ENCODE results near the gene MYOT.

Gene MYOT

GRCh38 chr5:137870647-137871339 lies 3.1 kb downstream of the MYOT start:
- Mint-ChIP-seq H3K27me3 (no peaks in the 10 kb centered on the region), H3K9me3 (no peaks in the 10 kb centered on the region), H3K27ac (no peak overlapping the region)

DNA sequence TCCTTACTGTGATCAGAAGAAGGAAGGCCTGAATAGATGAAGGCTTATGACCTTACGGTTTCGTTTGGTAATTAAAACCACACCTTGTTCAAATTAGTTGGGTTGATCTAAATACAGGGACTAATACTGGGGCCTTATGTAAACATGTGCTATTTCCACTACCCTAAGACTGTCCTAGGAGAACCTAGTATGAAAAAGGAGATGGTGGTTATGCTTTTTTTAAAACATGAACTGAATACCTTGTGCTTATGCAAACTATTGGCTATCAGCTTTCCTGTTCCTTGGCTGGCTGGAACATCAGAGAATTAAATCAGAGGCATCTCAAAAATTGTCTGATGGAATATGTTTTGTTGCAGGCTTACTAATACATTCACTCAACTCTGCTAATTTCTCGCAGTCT lies 3.9 kb downstream of the MYOT start:
- no peaks in the 10 kb centered on the region for H3K9me3 Mint-ChIP-seq
- H3K27ac Mint-ChIP-seq = no peak overlapping the region
- H3K27me3 Mint-ChIP-seq = no peaks in the 10 kb centered on the region
- H3K4me3 Mint-ChIP-seq = no peak overlapping the region
- H3K4me1 Mint-ChIP-seq (ENCODE audit: low read depth) = no peaks in the 10 kb centered on the region
- no peaks in the 10 kb centered on the region for H3K36me3 Mint-ChIP-seq (ENCODE audit: low read depth)

More at GRCh38 chr5:137870647-137871339, 3.1 kb downstream of the MYOT start:
- H3K36me3 Mint-ChIP-seq (ENCODE audit: low read depth) = no peaks in the 10 kb centered on the region
- H3K4me1 Mint-ChIP-seq (ENCODE audit: low read depth) = no peaks in the 10 kb centered on the region
- H3K4me3 Mint-ChIP-seq = no peak overlapping the region

GRCh38 chr5:137872466-137872865 lies 4.8 kb downstream of the MYOT start:
- H3K4me1 Mint-ChIP-seq (ENCODE audit: low read depth) = no peaks in the 10 kb centered on the region
- H3K27ac Mint-ChIP-seq = no peak overlapping the region
- no peaks in the 10 kb centered on the region for H3K9me3 Mint-ChIP-seq
- no peaks in the 10 kb centered on the region for H3K27me3 Mint-ChIP-seq
- H3K36me3 Mint-ChIP-seq (ENCODE audit: low read depth) = no peaks in the 10 kb centered on the region
- H3K4me3 Mint-ChIP-seq = no peak overlapping the region

DNA sequence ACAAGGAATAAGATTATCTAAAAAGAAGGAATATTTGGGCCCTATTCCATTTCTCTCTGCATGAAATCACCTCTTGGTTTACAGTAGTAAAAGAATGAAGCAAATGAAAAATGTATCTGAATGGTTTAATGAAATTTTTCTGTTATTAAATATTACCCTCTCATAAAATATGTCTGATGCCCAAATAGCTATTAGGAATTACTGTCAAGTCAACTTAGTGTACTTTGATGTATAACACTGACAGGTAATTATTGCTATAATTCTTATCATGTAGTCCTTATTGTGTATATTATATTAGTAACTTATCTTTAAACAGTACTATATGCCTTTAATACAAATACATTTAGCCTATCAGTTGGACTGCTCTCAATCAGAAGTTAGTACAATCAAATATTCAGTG lies 8.4 kb downstream of the MYOT start:
- H3K27me3 Mint-ChIP-seq = no peaks in the 10 kb centered on the region
- no peak overlapping the region for H3K4me3 Mint-ChIP-seq
- H3K36me3 Mint-ChIP-seq (ENCODE audit: low read depth) = no peaks in the 10 kb centered on the region
- no peaks in the 10 kb centered on the region for H3K4me1 Mint-ChIP-seq (ENCODE audit: low read depth)
- no peaks in the 10 kb centered on the region for H3K9me3 Mint-ChIP-seq
- no peak overlapping the region for H3K27ac Mint-ChIP-seq

DNA sequence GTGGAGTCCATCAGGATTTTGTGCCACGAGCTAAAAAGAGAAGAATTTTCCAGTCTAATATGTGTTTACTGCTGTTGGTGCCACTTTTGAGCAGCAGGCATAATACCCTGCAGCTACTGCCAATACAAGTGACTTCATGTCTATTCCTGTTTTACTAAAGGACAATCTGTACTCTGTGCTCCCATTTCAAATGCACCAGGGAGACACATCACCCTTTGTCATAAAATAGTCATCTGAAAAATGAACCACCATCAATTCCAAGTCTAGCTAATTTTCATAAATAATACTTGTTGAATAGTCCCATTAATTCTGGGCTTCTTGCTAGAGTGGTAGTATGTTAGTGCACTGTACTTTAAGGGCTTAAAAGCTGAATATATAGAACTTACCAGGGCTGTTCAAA lies 12.7 kb downstream of the MYOT start:
- H3K4me3 Mint-ChIP-seq = no peak overlapping the region
- H3K4me1 Mint-ChIP-seq (ENCODE audit: low read depth) = no peaks in the 10 kb centered on the region
- no peaks in the 10 kb centered on the region for H3K9me3 Mint-ChIP-seq
- H3K36me3 Mint-ChIP-seq (ENCODE audit: low read depth) = peaks cover 5% of the 10 kb centered on the region
- no peaks in the 10 kb centered on the region for H3K27me3 Mint-ChIP-seq
- no peak overlapping the region for H3K27ac Mint-ChIP-seq

DNA sequence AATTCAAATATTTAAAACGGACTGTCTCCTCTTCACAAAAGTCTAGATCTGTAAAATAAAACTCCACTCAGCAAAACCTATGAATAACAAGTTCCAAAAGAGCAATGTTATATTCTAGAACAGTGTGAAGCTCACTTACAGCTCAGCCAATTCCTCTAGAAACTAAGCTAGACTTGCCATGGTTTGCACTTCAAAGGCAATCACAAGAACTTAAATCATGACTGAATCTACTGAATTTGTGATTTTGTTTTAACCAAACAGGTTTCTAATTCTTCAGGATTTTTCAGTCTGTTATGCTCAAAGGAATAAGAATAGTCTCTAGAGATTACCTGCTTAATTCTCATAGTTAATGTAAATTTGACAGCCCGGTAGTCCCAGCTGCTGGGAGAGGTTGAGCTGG lies 20.2 kb downstream of the MYOT start:
- Mint-ChIP-seq H3K4me1 (ENCODE audit: low read depth) (peaks cover 26% of the 10 kb centered on the region), H3K36me3 (ENCODE audit: low read depth) (no peaks in the 10 kb centered on the region), H3K9me3 (no peaks in the 10 kb centered on the region), H3K4me3 (no peak overlapping the region), H3K27ac (no peak overlapping the region), H3K27me3 (no peaks in the 10 kb centered on the region)

- no peaks in the 10 kb centered on the region for H3K9me3 Mint-ChIP-seq
These were observed 20.8 kb downstream of the MYOT start for GRCh38 chr5:137888466-137888862.

DNA sequence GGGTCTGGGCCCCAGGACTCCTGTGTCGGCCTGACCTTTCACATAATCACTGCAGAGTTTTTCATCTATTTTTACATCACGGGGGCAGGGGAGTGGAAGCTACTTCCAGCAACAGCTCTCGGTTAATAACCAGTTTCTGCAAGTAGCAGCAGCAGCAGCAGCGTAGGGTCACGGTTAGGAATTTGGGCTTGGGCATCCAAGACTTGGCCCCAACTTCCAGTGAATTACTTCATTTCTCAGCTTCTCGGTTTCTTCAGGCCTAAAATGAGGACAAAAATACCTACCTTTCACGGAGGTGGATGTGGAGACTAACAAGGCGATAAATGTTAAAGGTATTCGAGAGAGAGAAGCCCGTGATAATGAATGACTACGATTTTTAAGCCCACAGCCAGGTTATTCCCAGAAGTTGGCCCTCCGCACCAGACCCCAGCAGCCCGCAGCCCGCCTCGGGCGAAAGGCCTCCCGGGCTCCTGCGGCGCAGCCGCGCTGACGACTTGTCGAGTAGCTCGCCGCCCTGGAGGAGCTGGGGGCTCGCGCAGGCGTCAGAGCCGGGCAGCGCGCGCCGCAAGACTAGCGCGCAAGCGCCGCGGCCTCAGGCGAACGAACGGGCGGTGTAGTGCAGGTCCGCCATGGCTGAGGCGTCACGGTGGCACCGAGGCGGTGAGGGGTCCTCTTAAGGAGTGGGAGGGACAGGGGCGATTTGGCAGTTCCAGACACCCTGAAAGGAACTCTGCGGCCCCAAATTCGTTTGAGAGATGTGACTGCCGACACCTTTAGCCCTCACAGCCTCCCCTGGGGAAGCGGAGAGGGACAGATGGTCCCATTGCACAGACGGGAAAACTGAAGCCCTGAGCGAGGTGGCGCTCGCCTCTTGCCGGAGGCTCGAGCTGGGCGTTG lies 21.5 kb downstream of the MYOT start, which contains the start of gene PKD2L2:
TSS of gene PKD2L2 (plus strand) at position 595 of the 897 bp plus-strand sequence. CDS start at position 630, 35 bp downstream.
- Mint-ChIP-seq H3K27me3 (no peaks in the 10 kb centered on the region), H3K36me3 (ENCODE audit: low read depth) (no peaks in the 10 kb centered on the region), H3K4me3 (peak within 1 kb of the TSS; percentile 86), H3K9me3 (no peaks in the 10 kb centered on the region), H3K4me1 (ENCODE audit: low read depth) (peaks cover 26% of the 10 kb centered on the region), H3K27ac (peak within 1 kb of the TSS; percentile 88)

More at GRCh38 chr5:137888466-137888862, 20.8 kb downstream of the MYOT start:
- Mint-ChIP-seq H3K4me3 (peak overlapping the region; percentile 86), H3K36me3 (ENCODE audit: low read depth) (no peaks in the 10 kb centered on the region), H3K27ac (peak overlapping the region; percentile 88), H3K27me3 (no peaks in the 10 kb centered on the region), H3K4me1 (ENCODE audit: low read depth) (peaks cover 26% of the 10 kb centered on the region)

DNA sequence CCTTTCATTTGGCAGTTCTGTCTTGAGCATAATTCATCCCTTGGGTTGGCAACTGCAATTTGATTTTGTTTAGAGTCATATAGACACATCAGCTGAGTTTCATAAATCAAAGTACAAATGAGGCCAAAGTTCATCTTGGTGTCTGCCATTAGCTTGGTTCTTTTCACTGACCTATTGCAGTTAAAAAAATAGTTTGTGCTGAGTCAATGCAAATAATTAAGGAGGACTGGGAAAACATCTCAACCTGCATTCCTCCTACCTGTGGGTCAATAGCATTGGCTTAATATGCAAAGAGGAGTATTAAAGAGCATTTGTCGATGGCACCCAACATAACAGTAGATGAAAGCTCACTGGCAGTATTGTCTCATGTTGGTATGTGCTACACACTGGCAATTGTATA lies 23.2 kb downstream of the MYOT start:
- H3K27me3 Mint-ChIP-seq = no peaks in the 10 kb centered on the region
- H3K36me3 Mint-ChIP-seq (ENCODE audit: low read depth) = no peaks in the 10 kb centered on the region
- no peak overlapping the region for H3K4me3 Mint-ChIP-seq
- H3K27ac Mint-ChIP-seq = no peak overlapping the region
- H3K4me1 Mint-ChIP-seq (ENCODE audit: low read depth) = peaks cover 26% of the 10 kb centered on the region
- H3K9me3 Mint-ChIP-seq = no peaks in the 10 kb centered on the region

GRCh38 chr5:137891849-137892248 lies 24.2 kb downstream of the MYOT start:
- H3K27me3 Mint-ChIP-seq = no peaks in the 10 kb centered on the region
- H3K36me3 Mint-ChIP-seq (ENCODE audit: low read depth) = no peaks in the 10 kb centered on the region
- no peak overlapping the region for H3K27ac Mint-ChIP-seq
- H3K4me3 Mint-ChIP-seq = no peak overlapping the region
- H3K4me1 Mint-ChIP-seq (ENCODE audit: low read depth) = peaks cover 20% of the 10 kb centered on the region
- no peaks in the 10 kb centered on the region for H3K9me3 Mint-ChIP-seq

DNA sequence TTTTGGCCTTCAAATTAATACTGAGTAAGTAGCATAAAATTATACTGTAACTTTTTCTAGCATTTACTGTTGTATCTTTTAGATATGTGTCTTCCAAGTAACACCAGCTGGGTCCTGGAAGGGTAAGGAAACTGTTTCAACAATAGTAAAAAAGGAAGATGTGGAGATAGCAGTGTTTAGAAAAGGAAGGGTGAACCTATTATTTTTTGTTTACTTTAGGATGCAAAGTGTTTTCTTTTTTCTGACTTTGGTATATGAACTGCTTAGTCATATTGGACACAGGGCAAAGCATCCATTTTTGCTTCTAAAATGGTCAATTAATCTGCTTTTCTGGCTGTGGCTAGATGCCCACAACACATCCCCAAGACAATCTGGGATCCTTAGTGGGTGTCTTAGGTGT lies 26.9 kb downstream of the MYOT start:
- H3K4me1 Mint-ChIP-seq (ENCODE audit: low read depth) = peaks cover 7% of the 10 kb centered on the region
- no peak overlapping the region for H3K4me3 Mint-ChIP-seq
- H3K27ac Mint-ChIP-seq = no peak overlapping the region
- no peaks in the 10 kb centered on the region for H3K36me3 Mint-ChIP-seq (ENCODE audit: low read depth)
- no peaks in the 10 kb centered on the region for H3K9me3 Mint-ChIP-seq
- H3K27me3 Mint-ChIP-seq = no peaks in the 10 kb centered on the region

DNA sequence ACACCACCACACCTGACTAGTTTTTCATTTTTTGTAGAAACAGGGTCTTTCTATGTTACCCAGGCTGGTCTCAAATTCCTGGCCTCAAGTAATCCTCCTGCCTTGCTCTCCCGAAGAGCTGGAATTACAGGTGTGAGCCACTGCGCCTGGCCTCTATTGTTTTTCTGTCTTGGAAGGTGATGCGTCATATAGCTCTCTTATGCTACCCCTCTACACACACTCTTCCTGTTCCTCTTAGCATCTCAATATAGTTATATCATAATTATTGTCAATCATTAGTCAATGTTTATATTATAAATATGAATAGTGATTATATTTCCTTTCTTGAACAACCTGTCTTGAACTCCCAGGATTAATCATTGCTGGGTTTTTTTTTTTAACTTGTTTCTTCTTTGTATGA lies 28.9 kb downstream of the MYOT start:
- H3K4me3 Mint-ChIP-seq = no peak overlapping the region
- H3K27me3 Mint-ChIP-seq = no peaks in the 10 kb centered on the region
- peaks cover 12% of the 10 kb centered on the region for H3K4me1 Mint-ChIP-seq (ENCODE audit: low read depth)
- H3K36me3 Mint-ChIP-seq (ENCODE audit: low read depth) = no peaks in the 10 kb centered on the region
- no peak overlapping the region for H3K27ac Mint-ChIP-seq
- no peaks in the 10 kb centered on the region for H3K9me3 Mint-ChIP-seq

GRCh38 chr5:137899493-137899892 lies 31.8 kb downstream of the MYOT start:
- Mint-ChIP-seq H3K27ac (no peak overlapping the region), H3K9me3 (no peaks in the 10 kb centered on the region), H3K36me3 (ENCODE audit: low read depth) (no peaks in the 10 kb centered on the region), H3K4me1 (ENCODE audit: low read depth) (peaks cover 12% of the 10 kb centered on the region), H3K27me3 (no peaks in the 10 kb centered on the region), H3K4me3 (no peak overlapping the region)

DNA sequence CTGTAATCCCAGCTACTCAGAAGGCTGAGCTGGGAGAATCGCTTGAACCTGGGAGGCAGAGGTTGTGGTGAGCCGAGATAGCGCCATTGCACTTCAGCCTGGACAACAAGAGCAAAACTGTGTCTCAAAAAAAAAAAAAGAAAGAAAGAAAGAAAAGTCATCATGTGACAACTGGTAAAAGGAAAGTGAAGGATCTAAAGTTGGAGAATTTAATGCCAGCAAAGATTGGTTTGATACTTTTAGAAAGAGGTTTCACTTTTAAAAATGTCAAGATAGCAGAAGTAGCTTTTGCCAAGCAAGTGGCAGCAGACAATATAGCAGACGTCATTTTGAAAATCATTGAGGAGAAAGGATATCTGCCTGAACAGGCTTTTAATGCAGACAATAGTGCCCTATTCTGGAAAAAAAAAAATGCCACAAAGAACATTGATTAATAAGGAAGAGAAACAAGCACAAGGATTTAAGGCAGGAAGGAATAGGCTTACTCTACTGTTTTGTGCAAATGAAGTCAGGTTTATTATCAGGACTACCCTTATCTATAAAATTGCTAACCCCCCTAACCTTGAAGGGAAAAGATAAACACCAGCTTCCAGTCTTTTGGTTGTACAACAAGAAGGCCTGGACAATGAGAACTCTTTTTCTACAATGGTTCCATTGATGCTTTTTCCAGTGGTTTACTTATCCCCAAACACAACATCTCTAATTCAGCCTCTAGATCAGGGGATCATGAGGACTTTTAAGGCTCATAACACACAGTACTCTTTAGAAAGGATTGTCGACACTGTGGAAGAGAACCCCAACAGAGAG lies 33.6 kb downstream of the MYOT start:
- H3K27me3 Mint-ChIP-seq = no peaks in the 10 kb centered on the region
- peaks cover 12% of the 10 kb centered on the region for H3K4me1 Mint-ChIP-seq (ENCODE audit: low read depth)
- no peaks in the 10 kb centered on the region for H3K9me3 Mint-ChIP-seq
- no peaks in the 10 kb centered on the region for H3K36me3 Mint-ChIP-seq (ENCODE audit: low read depth)
- no peak overlapping the region for H3K4me3 Mint-ChIP-seq
- H3K27ac Mint-ChIP-seq = no peak overlapping the region

Data from stimulated activated naive CD8-positive, alpha-beta T cell treated with anti-CD3 and anti-CD28 coated beads, Interleukin-15, Interleukin-2, amounts not matched to agents 100 ng/mL and 50 ng/mL, for 24 hours (primary cell).